ENCODE results near the gene IGF1R.

IGF1R gene

GRCh38 chr15:98705070-98705469, 56.7 kb downstream of the IGF1R start:
- Histone ChIP-seq H3K4me1 (ENCODE audit: control insufficient read depth, insufficient read depth, low read length) (peaks cover 15% of the 10 kb centered on the region), H3K9me3 (ENCODE audit: control insufficient read depth, insufficient read depth, low read length) (no peaks in the 10 kb centered on the region), H3K27me3 (ENCODE audit: control insufficient read depth, insufficient read depth, low read length) (no peaks in the 10 kb centered on the region), H3K36me3 (ENCODE audit: control insufficient read depth, insufficient read depth, low read length) (0 out of 2 replicates have a peak, but pooled peaks cover 2% of the 10 kb centered on the region), H3K27ac (ENCODE audit: low read length) (no peak overlapping the region), H3K4me3 (ENCODE audit: low read length) (no peak overlapping the region)
- no peak for DNase-seq (ENCODE audit: low read depth, low spot score)
- no CpG with 5 or more reads among the region's 4 CpGs for WGBS (ENCODE audit: insufficient coverage, insufficient read length)

GRCh38 chr15:98706387-98706786, 58.0 kb downstream of the IGF1R start:
- no peak for DNase-seq (ENCODE audit: low read depth, low spot score)
- WGBS (ENCODE audit: insufficient coverage, insufficient read length) = no CpG with 5 or more reads among the region's 1 CpG

GRCh38 chr15:98706986-98707385, 58.6 kb downstream of the IGF1R start:
- no peak for DNase-seq (ENCODE audit: low read depth, low spot score)
- H3K9me3 ChIP-seq (ENCODE audit: control insufficient read depth, insufficient read depth, low read length) = no peaks in the 10 kb centered on the region
- no peak overlapping the region for H3K27ac ChIP-seq (ENCODE audit: low read length)
- H3K4me1 ChIP-seq (ENCODE audit: control insufficient read depth, insufficient read depth, low read length) = peaks cover 12% of the 10 kb centered on the region
- WGBS (ENCODE audit: insufficient coverage, insufficient read length) = no CpG with 5 or more reads among the region's 13 CpGs
- H3K4me3 ChIP-seq (ENCODE audit: low read length) = no peak overlapping the region
- H3K27me3 ChIP-seq (ENCODE audit: control insufficient read depth, insufficient read depth, low read length) = no peaks in the 10 kb centered on the region
- H3K36me3 ChIP-seq (ENCODE audit: control insufficient read depth, insufficient read depth, low read length) = 0 out of 2 replicates have a peak, but pooled peaks cover 2% of the 10 kb centered on the region

More at GRCh38 chr15:98706387-98706786, 58.0 kb downstream of the IGF1R start:
- 0 out of 2 replicates have a peak, but pooled peaks cover 2% of the 10 kb centered on the region for H3K36me3 ChIP-seq (ENCODE audit: control insufficient read depth, insufficient read depth, low read length)
- no peak overlapping the region for H3K4me3 ChIP-seq (ENCODE audit: low read length)
- no peaks in the 10 kb centered on the region for H3K27me3 ChIP-seq (ENCODE audit: control insufficient read depth, insufficient read depth, low read length)
- peaks cover 12% of the 10 kb centered on the region for H3K4me1 ChIP-seq (ENCODE audit: control insufficient read depth, insufficient read depth, low read length)
- no peaks in the 10 kb centered on the region for H3K9me3 ChIP-seq (ENCODE audit: control insufficient read depth, insufficient read depth, low read length)
- H3K27ac ChIP-seq (ENCODE audit: low read length) = no peak overlapping the region

- no CpG with 5 or more reads among the region's 10 CpGs for WGBS (ENCODE audit: insufficient coverage, insufficient read length)
- H3K36me3 ChIP-seq (ENCODE audit: control insufficient read depth, insufficient read depth, low read length) = 0 out of 2 replicates have a peak, but pooled peaks cover 2% of the 10 kb centered on the region
- no peaks in the 10 kb centered on the region for H3K9me3 ChIP-seq (ENCODE audit: control insufficient read depth, insufficient read depth, low read length)
- H3K4me3 ChIP-seq (ENCODE audit: low read length) = no peak overlapping the region
- H3K27me3 ChIP-seq (ENCODE audit: control insufficient read depth, insufficient read depth, low read length) = no peaks in the 10 kb centered on the region
- DNase-seq (ENCODE audit: low read depth, low spot score) = no peak
- no peak overlapping the region for H3K27ac ChIP-seq (ENCODE audit: low read length)
- peaks cover 14% of the 10 kb centered on the region for H3K4me1 ChIP-seq (ENCODE audit: control insufficient read depth, insufficient read depth, low read length)
Measured at GRCh38 chr15:98708037-98708590, 59.8 kb downstream of the IGF1R start.

GRCh38 chr15:98711810-98712209, 63.5 kb downstream of the IGF1R start:
- peaks cover 14% of the 10 kb centered on the region for H3K4me1 ChIP-seq (ENCODE audit: control insufficient read depth, insufficient read depth, low read length)
- no peaks in the 10 kb centered on the region for H3K27me3 ChIP-seq (ENCODE audit: control insufficient read depth, insufficient read depth, low read length)
- no peaks in the 10 kb centered on the region for H3K9me3 ChIP-seq (ENCODE audit: control insufficient read depth, insufficient read depth, low read length)
- no CpG with 5 or more reads among the region's 2 CpGs for WGBS (ENCODE audit: insufficient coverage, insufficient read length)
- no peak overlapping the region for H3K4me3 ChIP-seq (ENCODE audit: low read length)
- 0 out of 2 replicates have a peak, but pooled peaks cover 2% of the 10 kb centered on the region for H3K36me3 ChIP-seq (ENCODE audit: control insufficient read depth, insufficient read depth, low read length)
- H3K27ac ChIP-seq (ENCODE audit: low read length) = no peak overlapping the region
- no peak for DNase-seq (ENCODE audit: low read depth, low spot score)

- peaks cover 17% of the 10 kb centered on the region for H3K4me1 ChIP-seq (ENCODE audit: control insufficient read depth, insufficient read depth, low read length)
- no peaks in the 10 kb centered on the region for H3K27me3 ChIP-seq (ENCODE audit: control insufficient read depth, insufficient read depth, low read length)
- 0 out of 2 replicates have a peak, but pooled peaks cover under 1% of the 10 kb centered on the region for H3K36me3 ChIP-seq (ENCODE audit: control insufficient read depth, insufficient read depth, low read length)
- H3K9me3 ChIP-seq (ENCODE audit: control insufficient read depth, insufficient read depth, low read length) = no peaks in the 10 kb centered on the region
- H3K4me3 ChIP-seq (ENCODE audit: low read length) = no peak overlapping the region
- no CpG with 5 or more reads among the region's 16 CpGs for WGBS (ENCODE audit: insufficient coverage, insufficient read length)
- no peak overlapping the region for H3K27ac ChIP-seq (ENCODE audit: low read length)
- no peak for DNase-seq (ENCODE audit: low read depth, low spot score)
Measured at GRCh38 chr15:98712845-98713584, 64.7 kb downstream of the IGF1R start.

GRCh38 chr15:98713585-98714001, 65.3 kb downstream of the IGF1R start:
- Histone ChIP-seq H3K9me3 (ENCODE audit: control insufficient read depth, insufficient read depth, low read length) (no peaks in the 10 kb centered on the region), H3K36me3 (ENCODE audit: control insufficient read depth, insufficient read depth, low read length) (no peaks in the 10 kb centered on the region), H3K4me3 (ENCODE audit: low read length) (no peak overlapping the region), H3K27me3 (ENCODE audit: control insufficient read depth, insufficient read depth, low read length) (no peaks in the 10 kb centered on the region), H3K27ac (ENCODE audit: low read length) (no peak overlapping the region), H3K4me1 (ENCODE audit: control insufficient read depth, insufficient read depth, low read length) (peaks cover 18% of the 10 kb centered on the region)
- DNase-seq (ENCODE audit: low read depth, low spot score) = no peak
- WGBS (ENCODE audit: insufficient coverage, insufficient read length) = no CpG with 5 or more reads among the region's 3 CpGs

GRCh38 chr15:98714922-98715321, 66.6 kb downstream of the IGF1R start:
- no peak overlapping the region for H3K4me3 ChIP-seq (ENCODE audit: low read length)
- no peaks in the 10 kb centered on the region for H3K9me3 ChIP-seq (ENCODE audit: control insufficient read depth, insufficient read depth, low read length)
- DNase-seq (ENCODE audit: low read depth, low spot score) = no peak
- no peak overlapping the region for H3K27ac ChIP-seq (ENCODE audit: low read length)
- no peaks in the 10 kb centered on the region for H3K36me3 ChIP-seq (ENCODE audit: control insufficient read depth, insufficient read depth, low read length)
- no CpG with 5 or more reads among the region's 7 CpGs for WGBS (ENCODE audit: insufficient coverage, insufficient read length)
- peaks cover 21% of the 10 kb centered on the region for H3K4me1 ChIP-seq (ENCODE audit: control insufficient read depth, insufficient read depth, low read length)
- H3K27me3 ChIP-seq (ENCODE audit: control insufficient read depth, insufficient read depth, low read length) = no peaks in the 10 kb centered on the region

GRCh38 chr15:98715401-98715800, 67.1 kb downstream of the IGF1R start:
- H3K27me3 ChIP-seq (ENCODE audit: control insufficient read depth, insufficient read depth, low read length) = no peaks in the 10 kb centered on the region
- no peaks in the 10 kb centered on the region for H3K9me3 ChIP-seq (ENCODE audit: control insufficient read depth, insufficient read depth, low read length)
- no CpG with 5 or more reads among the region's 7 CpGs for WGBS (ENCODE audit: insufficient coverage, insufficient read length)
- peaks cover 24% of the 10 kb centered on the region for H3K4me1 ChIP-seq (ENCODE audit: control insufficient read depth, insufficient read depth, low read length)
- H3K36me3 ChIP-seq (ENCODE audit: control insufficient read depth, insufficient read depth, low read length) = no peaks in the 10 kb centered on the region
- H3K4me3 ChIP-seq (ENCODE audit: low read length) = no peak overlapping the region
- no peak for DNase-seq (ENCODE audit: low read depth, low spot score)
- H3K27ac ChIP-seq (ENCODE audit: low read length) = no peak overlapping the region

GRCh38 chr15:98715890-98716443, 67.6 kb downstream of the IGF1R start:
- Histone ChIP-seq H3K27me3 (ENCODE audit: control insufficient read depth, insufficient read depth, low read length) (no peaks in the 10 kb centered on the region), H3K9me3 (ENCODE audit: control insufficient read depth, insufficient read depth, low read length) (no peaks in the 10 kb centered on the region), H3K4me1 (ENCODE audit: control insufficient read depth, insufficient read depth, low read length) (peaks cover 24% of the 10 kb centered on the region), H3K4me3 (ENCODE audit: low read length) (no peak overlapping the region), H3K36me3 (ENCODE audit: control insufficient read depth, insufficient read depth, low read length) (no peaks in the 10 kb centered on the region), H3K27ac (ENCODE audit: low read length) (no peak overlapping the region)
- no CpG with 5 or more reads among the region's 9 CpGs for WGBS (ENCODE audit: insufficient coverage, insufficient read length)
- no peak for DNase-seq (ENCODE audit: low read depth, low spot score)
